HG03460 (cell line): ENCODE measurements around the gene RNF41.
"Not testable (repeated sequence)": the region's sequence is repeated elsewhere in the genome, so short reads cannot be mapped to it uniquely, and the experiment has no call there.

Source experiments
- ATAC-seq: cut with Tn5 transposase; IDR thresholded peaks from one replicate; pipeline ENCODE4 v1.9.1; 2021; ENCODE audit not compliant: unreplicated experiment

RNF41 gene

GRCh38 chr12:56221757-56222530 is at the start of gene RNF41:
Gene RNF41, minus strand, starts transcription at chr12:56221922. Its CDS starts 7,875 bp downstream, at chr12:56214047.
- peak; percentile 74 for ATAC-seq

- ATAC-seq = no peak
Observed at GRCh38 chr12:56271031-56271430, 49.3 kb upstream of the RNF41 start.

GRCh38 chr12:56267443-56268071 is 45.8 kb upstream of the RNF41 start:
- peak; percentile 15 for ATAC-seq

DNA sequence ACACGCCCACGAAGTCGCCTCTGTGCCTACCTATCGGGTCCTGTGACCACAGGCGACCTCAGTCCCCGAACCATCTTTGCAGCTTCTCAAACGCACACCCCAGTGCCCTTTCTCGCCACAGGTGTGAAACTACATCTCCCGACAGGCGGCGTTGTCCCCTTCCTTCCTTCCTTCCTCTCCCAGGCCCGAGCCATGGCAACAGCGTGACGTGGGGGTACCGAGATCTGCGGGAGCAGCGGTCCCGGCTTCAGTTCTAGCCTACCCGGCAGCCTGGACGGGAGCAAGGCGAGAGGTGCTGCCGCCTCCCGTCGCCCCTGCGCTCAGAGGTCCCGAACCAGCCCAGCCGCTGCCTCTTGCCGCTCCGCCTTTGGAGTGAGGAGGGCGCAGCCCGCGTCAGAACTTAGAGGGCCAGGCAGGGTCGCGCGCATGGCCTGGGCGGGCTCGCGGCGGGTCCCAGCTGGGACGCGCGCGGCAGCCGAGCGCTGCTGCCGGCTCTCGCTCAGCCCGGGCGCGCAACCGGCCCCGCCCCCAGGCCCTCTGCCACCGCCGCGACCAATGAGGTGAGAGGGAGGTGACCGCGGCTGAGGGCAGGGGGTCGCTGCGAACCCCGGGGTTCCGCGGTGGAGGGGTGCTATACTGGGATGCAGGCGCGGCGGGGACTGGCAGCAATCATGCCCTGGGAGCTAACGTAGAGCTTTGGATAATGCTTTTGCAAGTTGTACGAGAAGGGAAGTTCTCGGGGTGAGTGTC is 45.1 kb upstream of the RNF41 start, which contains the start of gene COQ10A:
TSS of gene COQ10A (plus strand) at position 250 of the 750 bp plus-strand sequence. CDS start at position 427, 177 bp downstream.
- peak; percentile 85 for ATAC-seq

DNA sequence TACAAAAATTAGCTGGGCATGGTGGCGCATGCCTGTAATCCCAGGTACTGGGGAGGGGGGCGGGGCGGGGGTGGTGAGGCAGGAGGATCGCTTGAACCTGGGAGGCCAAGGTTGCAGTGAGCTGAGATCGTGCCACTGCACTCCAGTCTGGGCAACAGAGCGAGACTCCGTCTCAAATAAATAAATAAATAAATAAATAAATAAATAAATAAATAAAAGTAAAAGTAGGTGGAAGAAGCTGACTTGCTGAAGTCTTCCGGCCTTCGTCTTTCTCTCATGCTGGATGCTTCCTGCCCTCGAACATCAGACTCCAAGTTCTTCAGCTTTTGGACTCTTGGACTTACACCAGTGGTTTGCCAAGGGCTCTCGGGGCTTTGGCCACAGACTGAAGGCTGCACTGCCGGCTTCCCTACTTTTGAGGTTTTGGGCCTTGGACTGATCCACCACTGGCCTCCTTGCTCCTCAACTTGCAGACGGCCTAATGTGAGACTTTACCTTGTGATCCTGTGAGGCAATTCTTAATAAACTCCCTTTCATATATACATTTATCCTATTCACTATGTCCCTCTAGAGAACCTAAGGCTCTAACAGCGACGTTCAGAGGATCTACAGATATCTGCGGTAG is 44.5 kb upstream of the RNF41 start:
- ATAC-seq = not testable (repeated sequence)

GRCh38 chr12:56262955-56263354 is 41.2 kb upstream of the RNF41 start:
- not testable (repeated sequence) for ATAC-seq

GRCh38 chr12:56261503-56262232 is 39.9 kb upstream of the RNF41 start:
- no peak for ATAC-seq

DNA sequence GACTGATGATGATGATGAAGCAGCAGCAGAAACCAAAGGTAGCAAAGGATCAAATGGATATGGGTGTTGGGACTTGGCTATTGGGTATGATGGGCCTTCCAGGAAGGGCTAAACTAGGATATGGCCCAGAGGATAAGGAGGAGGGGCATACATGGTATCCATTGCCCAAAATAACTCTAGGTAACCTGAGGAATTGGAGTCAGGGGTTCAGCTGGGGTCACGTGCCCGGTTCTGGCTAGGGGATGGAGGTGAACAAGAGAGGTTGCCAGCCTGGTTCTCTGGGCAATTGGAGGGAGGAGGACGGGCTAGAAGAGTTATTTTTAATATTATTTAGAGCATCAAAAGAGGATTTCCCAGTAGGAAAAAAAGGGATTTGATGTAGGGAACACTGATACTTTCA is 39.2 kb upstream of the RNF41 start:
- ATAC-seq = no peak

GRCh38 chr12:56260380-56260779 is 38.7 kb upstream of the RNF41 start:
- no peak for ATAC-seq

- ATAC-seq = no peak
Observed at GRCh38 chr12:56258820-56259183, 37.1 kb upstream of the RNF41 start.

GRCh38 chr12:56258068-56258819 is 36.5 kb upstream of the RNF41 start, which contains the start of gene ANKRD52:
Gene ANKRD52, minus strand, starts transcription at chr12:56258384. Its CDS starts 115 bp downstream, at chr12:56258269.
- ATAC-seq = peak; percentile 84

DNA sequence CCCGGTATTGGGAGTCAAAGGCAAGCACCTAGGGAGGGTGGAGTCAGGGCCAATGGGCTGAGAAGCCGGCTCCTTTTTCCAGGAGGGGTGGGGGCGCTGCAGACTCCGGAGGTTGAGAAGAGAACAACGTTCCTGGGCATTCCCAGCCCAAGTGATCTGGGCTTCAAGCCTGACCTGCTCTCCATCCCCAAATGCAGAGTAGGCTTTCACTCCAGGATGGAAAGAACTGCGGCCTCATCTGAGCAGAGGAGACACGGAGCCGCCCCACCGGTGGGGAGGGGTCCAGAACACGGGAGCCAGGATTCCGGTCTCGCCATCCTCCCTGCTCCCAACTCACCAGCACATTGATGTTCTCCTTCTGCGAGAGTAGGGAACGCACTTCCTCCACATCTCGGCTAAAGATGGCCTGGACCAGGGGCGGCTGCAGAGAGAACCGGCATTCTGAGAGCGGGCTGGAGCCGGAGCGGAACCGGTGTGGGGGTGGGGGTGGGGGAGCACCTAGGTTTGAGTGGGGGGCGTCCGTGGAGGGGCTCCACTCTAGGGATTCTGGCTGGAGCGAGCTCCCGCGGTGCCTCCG is 35.9 kb upstream of the RNF41 start:
- no peak for ATAC-seq

DNA sequence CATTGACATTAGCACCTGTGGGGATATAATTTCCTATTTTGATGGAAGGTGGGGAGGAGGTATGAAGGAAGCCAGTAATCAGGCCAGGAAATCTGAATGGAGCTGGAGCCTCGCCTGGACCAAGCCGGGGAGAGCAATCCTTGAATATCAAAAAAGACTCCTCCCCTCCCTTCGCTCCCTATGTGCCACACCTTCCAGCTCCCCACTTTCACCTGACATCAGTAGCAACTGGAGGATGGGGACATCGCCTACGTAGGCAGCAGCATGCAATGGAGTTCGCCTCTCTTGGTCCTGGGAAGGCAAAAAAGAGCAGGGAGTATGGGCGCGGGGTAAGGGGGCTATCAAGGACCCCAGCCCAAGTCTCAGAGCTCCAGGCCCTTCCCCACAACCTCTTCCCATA is 35.3 kb upstream of the RNF41 start:
- ATAC-seq = no peak

DNA sequence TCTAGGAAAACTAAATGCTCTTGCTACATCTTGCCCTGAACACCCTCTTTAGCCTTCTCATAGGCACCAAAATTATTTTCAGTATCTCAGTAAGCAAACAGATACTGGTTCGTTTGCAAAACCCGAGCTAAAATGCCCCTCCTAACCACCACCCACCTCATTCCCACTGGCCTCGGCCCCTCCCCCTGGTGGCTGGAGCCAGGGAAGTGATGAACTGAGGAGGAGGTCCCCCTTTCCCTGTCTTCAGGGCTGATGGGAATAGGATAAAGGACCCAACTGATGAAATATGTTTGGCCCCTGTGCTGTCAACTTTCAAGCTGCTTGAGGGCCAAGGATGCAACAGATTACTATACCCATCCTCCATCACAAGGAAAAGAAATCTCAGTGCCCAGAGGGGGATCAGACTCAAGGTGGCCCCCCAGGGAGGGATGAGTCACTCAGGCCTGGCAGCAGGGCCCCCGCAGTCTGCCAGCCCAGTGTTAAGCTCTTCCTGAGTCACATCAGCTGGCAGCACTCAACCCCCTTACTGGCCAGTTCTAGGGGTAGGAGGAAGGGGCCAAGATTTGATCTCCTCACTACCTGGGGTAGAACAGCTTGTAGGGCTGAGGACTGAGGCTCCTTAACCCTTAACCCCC is 34.7 kb upstream of the RNF41 start:
- ATAC-seq = no peak

GRCh38 chr12:56255671-56256070 is 33.9 kb upstream of the RNF41 start:
- ATAC-seq = no peak

GRCh38 chr12:56253091-56253490 is 31.4 kb upstream of the RNF41 start:
- ATAC-seq = no peak

DNA sequence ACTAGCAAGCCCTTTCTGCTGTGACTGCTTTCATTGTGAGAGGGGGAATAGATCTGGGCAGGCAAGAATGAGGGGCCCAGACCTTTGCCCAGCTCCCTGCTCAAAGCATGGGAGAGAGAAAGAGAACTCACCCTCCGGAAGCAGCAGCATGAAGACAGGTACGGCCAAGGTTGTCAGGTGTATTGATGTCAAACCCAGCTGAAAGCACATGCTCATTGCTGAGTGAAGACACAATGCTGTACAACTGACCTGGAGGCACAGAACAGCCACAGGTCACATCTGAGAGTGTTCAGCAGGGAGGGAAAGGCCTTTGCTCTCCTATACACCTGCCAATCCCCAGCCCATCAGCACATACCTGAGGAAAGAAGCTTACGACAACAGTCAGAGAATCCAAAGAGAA is 30.9 kb upstream of the RNF41 start:
- no peak for ATAC-seq

DNA sequence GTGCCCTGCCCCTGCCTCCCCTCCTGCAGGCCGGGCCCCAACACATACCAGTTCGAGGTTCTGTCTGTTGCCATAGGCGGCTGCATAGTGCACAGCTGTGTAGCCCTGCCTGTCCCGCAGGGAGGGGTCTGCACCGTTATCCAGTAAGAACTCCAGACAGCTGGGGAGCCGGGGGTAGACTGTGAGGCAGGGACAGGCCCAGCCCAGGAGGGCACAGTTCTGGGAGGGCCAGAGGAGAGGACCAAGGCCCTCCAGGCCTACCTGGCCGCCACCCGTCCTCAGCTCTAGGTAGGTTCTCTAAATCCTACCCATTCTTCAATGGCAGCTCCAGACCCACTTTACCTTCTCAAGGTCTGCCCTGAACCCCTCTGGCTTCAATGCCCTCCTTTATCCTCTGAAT is 27.0 kb upstream of the RNF41 start:
- ATAC-seq = no peak

GRCh38 chr12:56247923-56248322 is 26.2 kb upstream of the RNF41 start:
- no peak for ATAC-seq
